Activated CD8-positive, alpha-beta T cell treated with anti-CD3 and anti-CD28 coated beads for 36 hours (primary cell): ENCODE measurements around the gene TMEM158. TPM values are rescaled to one million over a fixed set of nuclear protein-coding genes. Genes with fewer than 3 reads are reported as not detected.

Experiments used
- ATAC-seq: fragments of 200-7000 bp; cut with Tn5 transposase; one replicate; pipeline ENCODE4 v1.10.0; 2021; ENCODE audit warnings: mild to moderate bottlenecking, moderate library complexity
- CTCF ChIA-PET: fragments of 350-600 bp; sonication (Branson Sonifier 250); formaldehyde crosslinking; loops from one replicate; lab custom pipeline; 2021; ENCODE audit warnings: antibody characterized with exemption; lab: Charles Lee
- POLR2A ChIA-PET: fragments of 350-600 bp; sonication (Branson Sonifier 250); formaldehyde crosslinking; loops from one replicate; lab custom pipeline; 2021; ENCODE audit warnings: antibody characterized with exemption; lab: Charles Lee
- DNase-seq: peaks from one replicate; pipeline ENCODE4 v3.0.0-alpha.2; 2020
- H3K27ac Mint-ChIP-seq: one replicate; pipeline ENCODE4 v1.8.0; 2021; ENCODE audit warnings: mild to moderate bottlenecking, mixed read lengths
- H3K27me3 Mint-ChIP-seq: one replicate; pipeline ENCODE4 v1.8.0; 2021; ENCODE audit warnings: mixed read lengths
- H3K36me3 Mint-ChIP-seq: one replicate; pipeline ENCODE4 v1.8.0; 2021; ENCODE audit warnings: low read depth, mixed read lengths
- H3K4me1 Mint-ChIP-seq: one replicate; pipeline ENCODE4 v1.8.0; 2021; ENCODE audit warnings: low read depth, mixed read lengths
- H3K4me3 Mint-ChIP-seq: one replicate; pipeline ENCODE4 v1.8.0; 2021; ENCODE audit warnings: mild to moderate bottlenecking, moderate library complexity, mixed read lengths
- H3K9me3 Mint-ChIP-seq: one replicate; pipeline ENCODE4 v1.8.0; 2021; ENCODE audit warnings: mixed read lengths
- intact Hi-C: fragments of 100-400 bp; cut with micrococcal nuclease; formaldehyde crosslinking; loops from one replicate; pipeline ENCODE4 v1.10.0; 2022
- total RNA-seq, 2 experiments: library from RNA; stranded (reverse); gene quantifications; one replicate each; pipeline ENCODE4 v1.2.3, GENCODE V29; 2021
- TF ChIP-seq, protein P1 (sequence below): fragments of 200-600 bp; IDR thresholded peaks from one replicate; pipeline ENCODE4 v1.8.0; 2022; ENCODE audit warnings: antibody characterized with exemption, mild to moderate bottlenecking

Gene TMEM158
- total RNA-seq, 2 experiments from 2014 or later: not detected

DNA sequence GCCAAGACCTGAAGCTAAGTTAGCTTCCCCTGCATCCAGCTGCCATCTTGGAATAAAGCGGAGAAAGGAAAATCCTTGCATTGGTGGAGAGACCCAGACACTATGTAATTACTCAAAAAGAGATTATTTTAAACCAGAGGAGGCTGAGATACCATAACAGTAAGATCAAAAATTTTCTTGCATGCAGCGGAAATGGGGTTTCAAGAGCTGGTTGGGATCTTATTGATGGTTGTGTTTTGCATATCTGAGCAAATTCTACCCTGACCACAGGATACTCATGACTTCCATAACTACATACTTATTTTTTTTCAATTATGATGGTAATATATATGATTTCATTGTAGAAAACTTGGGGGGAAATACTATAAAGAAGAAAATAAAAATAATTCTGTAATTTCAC is 17.5 kb downstream of the TMEM158 start:
- DNase-seq: no peak
- peaks cover 6% of the 10 kb centered on the region for H3K4me1 Mint-ChIP-seq
- ChIA-PET CTCF (interaction anchor here (2.1 to 12.4 kb wide), 2 partner anchors 76 to 167 kb away, joined by 7 to 390 read pairs; no protein-coding TSS in a partner anchor), POLR2A (interaction anchor here (0.7 kb wide), 1 partner anchor 100 kb away, joined by 3 read pairs; no protein-coding TSS in a partner anchor)
- H3K9me3 Mint-ChIP-seq: no peaks in the 10 kb centered on the region
- H3K4me3 Mint-ChIP-seq: no peak overlapping the region
- peaks cover 11% of the 10 kb centered on the region for H3K27me3 Mint-ChIP-seq
- no peaks in the 10 kb centered on the region for H3K36me3 Mint-ChIP-seq
- peak; percentile 30 for ATAC-seq
- intact Hi-C loops: no loop called here
- no peak overlapping the region for H3K27ac Mint-ChIP-seq
- TF ChIP-seq, protein P1, sequence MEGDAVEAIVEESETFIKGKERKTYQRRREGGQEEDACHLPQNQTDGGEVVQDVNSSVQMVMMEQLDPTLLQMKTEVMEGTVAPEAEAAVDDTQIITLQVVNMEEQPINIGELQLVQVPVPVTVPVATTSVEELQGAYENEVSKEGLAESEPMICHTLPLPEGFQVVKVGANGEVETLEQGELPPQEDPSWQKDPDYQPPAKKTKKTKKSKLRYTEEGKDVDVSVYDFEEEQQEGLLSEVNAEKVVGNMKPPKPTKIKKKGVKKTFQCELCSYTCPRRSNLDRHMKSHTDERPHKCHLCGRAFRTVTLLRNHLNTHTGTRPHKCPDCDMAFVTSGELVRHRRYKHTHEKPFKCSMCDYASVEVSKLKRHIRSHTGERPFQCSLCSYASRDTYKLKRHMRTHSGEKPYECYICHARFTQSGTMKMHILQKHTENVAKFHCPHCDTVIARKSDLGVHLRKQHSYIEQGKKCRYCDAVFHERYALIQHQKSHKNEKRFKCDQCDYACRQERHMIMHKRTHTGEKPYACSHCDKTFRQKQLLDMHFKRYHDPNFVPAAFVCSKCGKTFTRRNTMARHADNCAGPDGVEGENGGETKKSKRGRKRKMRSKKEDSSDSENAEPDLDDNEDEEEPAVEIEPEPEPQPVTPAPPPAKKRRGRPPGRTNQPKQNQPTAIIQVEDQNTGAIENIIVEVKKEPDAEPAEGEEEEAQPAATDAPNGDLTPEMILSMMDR: no peak

DNA sequence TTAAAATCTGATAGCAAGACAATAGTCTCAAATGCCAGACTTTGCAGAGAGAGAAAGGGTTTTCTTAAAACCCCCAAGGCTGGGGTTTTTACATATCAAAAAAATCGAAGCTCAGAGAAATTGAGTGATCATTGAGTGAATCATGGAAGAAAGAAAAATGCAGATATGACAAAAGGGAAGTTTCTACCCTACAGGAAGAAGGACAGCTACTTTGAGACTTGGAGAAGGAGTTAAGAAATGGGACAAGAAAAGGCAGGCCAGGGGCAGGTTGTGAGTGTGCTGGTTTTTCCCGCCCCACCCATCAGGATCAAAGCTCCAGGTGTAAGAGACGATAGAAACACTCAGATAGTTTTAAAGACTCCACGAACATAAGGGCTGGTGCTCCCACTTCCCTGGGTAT is 18.6 kb downstream of the TMEM158 start:
- ChIA-PET CTCF (interaction anchor here (12.4 kb wide), 1 partner anchor 166 kb away, joined by 390 read pairs; no protein-coding TSS in a partner anchor), POLR2A (interaction anchor here (0.6 kb wide), 1 partner anchor 19 kb away, joined by 4 read pairs; no protein-coding TSS in a partner anchor)
- no peak for ATAC-seq
- H3K9me3 Mint-ChIP-seq: no peaks in the 10 kb centered on the region
- H3K27me3 Mint-ChIP-seq: peaks cover 11% of the 10 kb centered on the region
- H3K36me3 Mint-ChIP-seq: no peaks in the 10 kb centered on the region
- DNase-seq: no peak
- H3K4me3 Mint-ChIP-seq: no peak overlapping the region
- no peak overlapping the region for H3K27ac Mint-ChIP-seq
- H3K4me1 Mint-ChIP-seq: peaks cover 6% of the 10 kb centered on the region
- TF ChIP-seq, protein P1: no peak
- intact Hi-C loops: no loop called here

DNA sequence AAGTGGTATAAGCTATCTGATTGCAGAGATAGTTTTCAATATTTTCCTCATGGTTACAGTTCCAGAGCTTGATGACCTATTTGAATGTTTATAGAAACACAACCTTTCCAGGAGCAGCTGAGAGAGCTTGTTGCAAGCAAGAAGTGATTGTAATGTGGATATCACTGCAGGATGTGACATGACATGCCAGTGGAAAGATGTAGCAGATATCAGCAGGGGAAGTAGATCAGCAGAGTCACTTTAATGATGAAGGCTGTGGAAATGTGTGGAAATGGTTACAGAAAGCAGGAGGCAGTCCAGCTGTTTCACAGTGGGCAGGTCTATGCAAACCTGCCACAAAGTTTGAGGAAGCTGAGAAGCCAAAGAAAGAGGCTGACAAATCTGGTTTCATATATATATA is 21.0 kb downstream of the TMEM158 start:
- H3K4me3 Mint-ChIP-seq: no peak overlapping the region
- ATAC-seq: no peak
- ChIA-PET CTCF (interaction anchor here (12.4 kb wide), 1 partner anchor 164 kb away, joined by 390 read pairs; no protein-coding TSS in a partner anchor), POLR2A (no interaction called here)
- DNase-seq: no peak
- peaks cover 6% of the 10 kb centered on the region for H3K4me1 Mint-ChIP-seq
- intact Hi-C loops: no loop called here
- H3K9me3 Mint-ChIP-seq: no peaks in the 10 kb centered on the region
- H3K36me3 Mint-ChIP-seq: no peaks in the 10 kb centered on the region
- no peak overlapping the region for H3K27ac Mint-ChIP-seq
- TF ChIP-seq, protein P1: no peak
- no peaks in the 10 kb centered on the region for H3K27me3 Mint-ChIP-seq

DNA sequence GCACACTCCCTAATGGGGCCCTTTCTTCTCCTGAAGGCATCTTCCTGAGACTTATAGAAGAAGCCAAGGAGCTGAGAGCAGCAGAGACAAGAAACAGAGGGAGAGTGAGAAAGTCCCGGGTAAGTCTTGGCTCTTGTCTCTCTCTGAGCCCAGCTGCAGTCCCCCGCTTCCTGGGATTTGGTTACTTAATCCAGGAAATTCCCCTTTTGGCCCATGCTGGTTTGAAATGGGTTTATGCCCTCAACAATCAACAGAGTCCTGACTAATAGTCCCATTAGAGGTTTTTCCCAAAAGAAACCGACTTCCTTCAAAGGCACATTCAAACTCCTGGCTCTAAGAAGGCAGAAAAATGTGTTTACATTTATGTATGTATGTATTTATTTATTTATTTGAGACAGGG is 22.0 kb downstream of the TMEM158 start:
- Mint-ChIP-seq H3K27me3 (peaks cover 3% of the 10 kb centered on the region), H3K9me3 (no peaks in the 10 kb centered on the region), H3K4me1 (peaks cover 6% of the 10 kb centered on the region), H3K4me3 (no peak overlapping the region), H3K36me3 (no peaks in the 10 kb centered on the region), H3K27ac (no peak overlapping the region)
- CTCF ChIA-PET: interaction anchor here (12.4 kb wide), 1 partner anchor 163 kb away, joined by 390 read pairs; no protein-coding TSS in a partner anchor
- DNase-seq (no peak), ATAC-seq (no peak)
- intact Hi-C loops: no loop called here
- POLR2A ChIA-PET: no interaction called here
- TF ChIP-seq, protein P1: no peak

DNA sequence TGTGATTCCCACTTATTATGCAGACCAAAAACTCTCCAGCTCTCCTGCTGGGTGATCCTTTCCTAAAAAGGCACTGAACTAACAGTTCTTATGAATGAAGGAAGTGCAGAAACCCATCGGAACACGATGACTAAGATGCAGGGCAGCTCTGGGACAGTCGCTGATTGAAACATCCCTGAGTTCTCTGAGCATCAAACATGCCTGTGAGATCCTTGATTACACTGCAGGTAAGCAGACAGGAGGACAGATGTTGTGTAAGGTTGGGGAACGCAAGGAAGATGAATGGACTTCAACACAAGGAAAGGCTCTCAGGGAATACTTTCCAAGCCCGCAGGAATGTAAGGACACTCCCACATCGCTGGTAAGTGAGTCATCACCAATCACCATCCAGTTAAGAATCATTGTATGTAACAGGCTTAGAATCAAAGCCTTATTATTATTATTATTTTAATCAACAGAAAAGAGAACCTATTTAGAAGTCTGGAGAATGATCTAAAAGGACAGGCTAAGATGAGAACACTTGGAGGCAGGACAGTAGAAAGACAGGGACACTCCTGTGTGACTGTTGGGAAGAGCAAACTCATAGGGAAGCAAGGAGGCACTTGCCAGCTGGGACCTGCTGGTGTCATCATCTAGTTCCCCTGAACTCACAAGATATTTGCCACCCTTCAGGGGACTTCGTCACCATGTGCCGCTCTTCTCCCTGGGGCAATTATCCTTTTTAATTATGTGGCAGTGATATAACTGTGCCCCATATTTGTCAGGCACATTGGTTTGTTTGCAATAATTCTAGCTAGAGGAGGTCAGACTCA is 26.0 kb downstream of the TMEM158 start:
- TF ChIP-seq, protein P1: no peak
- POLR2A ChIA-PET: interaction anchor here (1.0 kb wide), 1 partner anchor 24 kb away, joined by 3 read pairs; no protein-coding TSS in a partner anchor
- intact Hi-C loops: no loop called here
- CTCF ChIA-PET: interaction anchor here (1.0 to 1.8 kb wide), 2 partner anchors 10 to 159 kb away, joined by 4 read pairs; no protein-coding TSS in a partner anchor
- no peak overlapping the region for H3K27ac Mint-ChIP-seq
- H3K4me3 Mint-ChIP-seq: no peak overlapping the region
- DNase-seq (no peak), ATAC-seq (no peak)
- H3K27me3 Mint-ChIP-seq: peaks cover 9% of the 10 kb centered on the region
- H3K36me3 Mint-ChIP-seq: no peaks in the 10 kb centered on the region
- H3K9me3 Mint-ChIP-seq: no peaks in the 10 kb centered on the region
- no peaks in the 10 kb centered on the region for H3K4me1 Mint-ChIP-seq
